ENCODE results near the gene CEP68.

The CEP68 gene

GRCh38 chr2:65134158-65134557 is 77.9 kb downstream of the CEP68 start:
- DNase-seq = no peak

- DNase-seq = no peak
These were observed 80.0 kb downstream of the CEP68 start for GRCh38 chr2:65136253-65136652.
